Measurements from ENCODE around the gene PTMA.

DNA sequence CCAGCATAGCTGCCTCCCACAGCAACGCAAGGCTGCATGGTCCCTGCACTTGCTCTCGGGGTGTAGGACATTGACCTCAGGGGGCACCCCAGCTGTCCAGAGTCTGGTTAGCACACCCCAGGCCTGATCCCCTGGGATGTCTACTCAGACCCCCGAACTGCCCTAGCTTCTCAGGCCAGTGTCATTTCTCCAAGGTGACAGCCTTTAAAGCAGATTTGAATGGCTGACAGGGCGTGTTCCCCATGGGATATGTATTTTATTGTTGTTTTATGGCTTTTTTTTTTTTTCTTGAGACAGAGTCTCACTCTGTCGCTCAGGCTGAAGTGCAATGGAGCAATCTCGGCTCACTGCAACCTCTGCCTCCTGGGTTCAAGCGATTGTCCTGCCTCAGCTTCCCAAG, 40.8 kb upstream of the PTMA start:
- TF ChIP-seq SIN3A (IDR thresholded peaks at IDR 0.05; ENCODE audit: low read depth) (no peak), CEBPB (IDR thresholded peaks at IDR 0.05; ENCODE audit: low read depth) (no peak), RAD21 (IDR thresholded peaks at IDR 0.05; ENCODE audit: low read depth) (no peak), CTCF (IDR thresholded peaks at IDR 0.05 in 2 of 3, conservative IDR thresholded peaks at IDR 0.05 in 1 of 3; ENCODE audit: borderline replicate concordance in 1 of 3, insufficient read depth in 1 of 3, low read depth in 2 of 3, low read length in 2 of 3) (no peak), REST (IDR thresholded peaks at IDR 0.05; ENCODE audit: low read depth) (no peak), EZH2 (IDR thresholded peaks at IDR 0.05) (no peak), YY1 (IDR thresholded peaks at IDR 0.05; ENCODE audit: extremely low read depth, insufficient replicate concordance, low read depth, low read length) (no peak)
